HepG2 (cell line): ENCODE data around the gene SYAP1. TPM values are rescaled to one million over a fixed set of nuclear protein-coding genes. Genes with fewer than 3 reads are reported as not detected.

Source experiments
- ATAC-seq: fragments of 200-7000 bp; cut with Tn5 transposase; 3 replicates; pipeline ENCODE4 v1.9.1; 2020; ENCODE audit warnings: mild to moderate bottlenecking, moderate library complexity
- BruUV-seq: library from RNA; stranded (reverse); fragments of 400-500 nt; replicated peaks from 2 replicates; lab custom pipeline; 2021; lab: Mats Ljungman, UMichigan
- CTCF ChIA-PET: fragments of 300-600 bp; formaldehyde crosslinking; extraction: SDS; loops from one replicate; lab custom pipeline; 2021; ENCODE audit warnings: low total read pairs, inconsistent platforms, low intra/inter-chr PET ratio; lab: Yijun Ruan, JAX
- POLR2A ChIA-PET: fragments of 350-600 bp; sonication (Branson Sonifier 250); formaldehyde crosslinking; loops from one replicate; lab custom pipeline; 2020; ENCODE audit warnings: antibody characterized with exemption, inconsistent platforms; lab: Yijun Ruan, JAX
- DNase-seq: peaks from one replicate; pipeline ENCODE4 v3.0.0-alpha.2; 2015; ENCODE audit warnings: low spot score
- FAIRE-seq: peaks from 3 replicates; lab custom pipeline; 2011; peaks lifted over from hg19 to GRCh38; lab: Jason Lieb, UNC
- H2AFZ ChIP-seq: one replicate; pipeline ENCODE4 v1.6.1; 2011; ENCODE audit warnings: low read length, inconsistent platforms
- H3K27ac ChIP-seq: fragments of 300-600 bp; 3 replicates; pipeline ENCODE4 v1.8.0; 2011; ENCODE audit warnings: mixed run types, mild to moderate bottlenecking, mixed read lengths, low read length, inconsistent platforms; ENCODE audit not compliant: insufficient read depth; ENCODE audit errors: extremely low read length
- H3K27me3 ChIP-seq, 2 experiments: fragments of 200-600 bp in 1 of 2; 2 replicates in 1 of 2; 3 replicates in 1 of 2; pipeline versions ENCODE4 v1.6.0 to v1.8.0; 2011; ENCODE audit warnings: low read length in 2 of 2, mild to moderate bottlenecking in 2 of 2, moderate library complexity in 2 of 2, inconsistent platforms in 1 of 2; ENCODE audit not compliant: insufficient read depth in 2 of 2, control insufficient read depth in 1 of 2
- H3K36me3 ChIP-seq, 2 experiments: fragments of 200-600 bp in 1 of 2; replicated peaks in 1 of 2; 2 replicates in 1 of 2; 3 replicates in 1 of 2; pipeline versions ENCODE4 v1.5.1 to v1.8.0; 2011; ENCODE audit warnings: low read length in 2 of 2, inconsistent platforms in 1 of 2; ENCODE audit not compliant: insufficient read depth in 2 of 2, control insufficient read depth in 1 of 2
- H3K4me1 ChIP-seq: 2 replicates; pipeline ENCODE4 v1.5.1; 2012; ENCODE audit warnings: low read length, inconsistent platforms; ENCODE audit not compliant: insufficient read depth
- H3K4me2 ChIP-seq: 2 replicates; pipeline ENCODE4 v1.6.0; 2011; ENCODE audit warnings: low read depth, low read length, inconsistent platforms
- H3K4me3 ChIP-seq, 3 experiments: fragments of 200-600 bp in 1 of 3; sonication (generic), shearing (Covaris generic) in 1 of 3; replicated peaks in 1 of 3; 2 replicates each; pipeline ENCODE4 v1.5.1; 2011 to 2016; ENCODE audit warnings: low read length in 3 of 3, inconsistent platforms in 2 of 3, low read depth in 2 of 3, mild to moderate bottlenecking in 2 of 3, control low read depth in 1 of 3, mixed read lengths in 1 of 3; ENCODE audit not compliant: insufficient read depth in 1 of 3
- H3K79me2 ChIP-seq: one replicate; pipeline ENCODE4 v1.6.1; 2011; ENCODE audit warnings: low read length, inconsistent platforms; ENCODE audit not compliant: insufficient read depth
- H3K9ac ChIP-seq: 2 replicates; pipeline ENCODE4 v1.6.0; 2011; ENCODE audit warnings: mild to moderate bottlenecking, low read depth, low read length, inconsistent platforms; ENCODE audit not compliant: insufficient read depth
- H3K9me3 ChIP-seq: 2 replicates; pipeline ENCODE4 v1.5.1; 2012; ENCODE audit warnings: mild to moderate bottlenecking, low read length
- H4K20me1 ChIP-seq: 2 replicates; pipeline ENCODE4 v1.6.0; 2011; ENCODE audit warnings: inconsistent platforms, mild to moderate bottlenecking, low read length, moderate library complexity; ENCODE audit not compliant: insufficient read depth
- ATF7-NPFF ChIP-seq: sonication (generic); formaldehyde crosslinking; IDR thresholded peaks from 2 replicates; pipeline ENCODE4 v1.8.1; 2023; ENCODE audit warnings: mild to moderate bottlenecking, low read depth, missing genetic modification reagents, moderate library complexity
- ATM ChIP-seq: fragments of 450-650 bp; IDR thresholded peaks from 2 replicates; pipeline ENCODE4 v1.7.1; 2017; ENCODE audit warnings: mild to moderate bottlenecking, borderline replicate concordance
- CTCF ChIP-seq: sonication (generic); formaldehyde crosslinking; IDR thresholded peaks from 2 replicates; pipeline ENCODE4 v1.5.0; 2020; ENCODE audit warnings: mild to moderate bottlenecking, missing genetic modification reagents, moderate library complexity
- ELF1 ChIP-seq: sonication (generic); formaldehyde crosslinking; IDR thresholded peaks from 2 replicates; pipeline ENCODE4 v1.4.0; 2020; ENCODE audit warnings: missing genetic modification reagents
- ELF3 ChIP-seq: IDR thresholded peaks from 2 replicates; pipeline ENCODE4 v1.6.1; 2016; ENCODE audit warnings: missing genetic modification reagents, missing compliant biosample characterization
- NFAT5 ChIP-seq: sonication (generic); formaldehyde crosslinking; IDR thresholded peaks from 2 replicates; pipeline ENCODE4 v1.4.0; 2020; ENCODE audit warnings: missing genetic modification reagents
- NR2F1 ChIP-seq, 2 experiments: fragments of 450-650 bp in 1 of 2; formaldehyde crosslinking in 1 of 2; IDR thresholded peaks; 2 replicates each; pipeline versions ENCODE4 v1.5.0 to v1.6.1; 2016 to 2020; ENCODE audit warnings: mild to moderate bottlenecking in 1 of 2, missing compliant biosample characterization in 1 of 2, missing genetic modification reagents in 1 of 2, moderate library complexity in 1 of 2
- POLR2A ChIP-seq, 2 experiments: IDR thresholded peaks; 2 replicates each; pipeline ENCODE4 v1.6.1; 2011; ENCODE audit warnings: low read depth in 2 of 2, low read length in 2 of 2, mild to moderate bottlenecking in 1 of 2, moderate library complexity in 1 of 2; ENCODE audit not compliant: insufficient read depth in 1 of 2
- TCF7 ChIP-seq: sonication (generic); IDR thresholded peaks from 2 replicates; pipeline ENCODE4 v1.6.1; 2016; ENCODE audit warnings: antibody characterized with exemption, low read depth
- TMF1 ChIP-seq: sonication (generic); formaldehyde crosslinking; IDR thresholded peaks from 2 replicates; pipeline ENCODE4 v1.8.1; 2022; ENCODE audit warnings: low read depth, missing genetic modification reagents
- ZNF430 ChIP-seq: sonication (generic); formaldehyde crosslinking; IDR thresholded peaks from 2 replicates; pipeline ENCODE4 v1.9.0; 2021; ENCODE audit warnings: mild to moderate bottlenecking, missing genetic modification reagents
- WGBS: methylation state at CpG from one replicate; pipeline ENCODE4 v1.1.6; 2017; ENCODE audit warnings: low lambda C conversion rate; 5-methylcytosine and 5-hydroxymethylcytosine counted together
- in situ Hi-C: cut with HindIII; loops from 2 replicates; pipeline ENCODE4 v1.10.0; 2017; ENCODE audit warnings: low pct_unique_long_range_greater_than_20kb; ENCODE audit not compliant: extremely low pct_ligation_motif_present
- intact Hi-C: fragments of 100-400 bp; cut with micrococcal nuclease; formaldehyde crosslinking; loops from one replicate; pipeline ENCODE4 v1.10.0; 2022; ENCODE audit not compliant: unreplicated experiment
- polyA plus RNA-seq, 8 experiments: library from polyadenylated mRNA; depleted of rRNA in 3 of 8; stranded (reverse) in 7 of 8; unstranded in 1 of 8; fragments of >200 nt; fragmentation: Illumina TruSeq in 4 of 8; extraction: Trizol in 4 of 8; gene quantifications; 2 replicates each; pipeline versions ENCODE4 v1.2.1 to v1.2.3, GENCODE V29; 2011 to 2016; ENCODE audit warnings: low read depth in 4 of 8, missing spikeins in 1 of 8, mixed read lengths in 1 of 8; ENCODE audit not compliant: insufficient read depth in 1 of 8
- total RNA-seq, 5 experiments: library from RNA; depleted of rRNA; stranded (reverse); fragments of >200 nt; fragmentation: Illumina TruSeq; extraction: Trizol; gene quantifications; 2 replicates each; pipeline ENCODE4 v1.2.3, GENCODE V29; 2016; ENCODE audit warnings: low read depth in 1 of 5
- TF ChIP-seq, protein P1 (sequence below), 2 experiments: sonication (generic) in 1 of 2; formaldehyde crosslinking in 1 of 2; IDR thresholded peaks; 2 replicates each; pipeline versions ENCODE4 v1.4.0 to v1.6.1; 2016 to 2020; ENCODE audit warnings: borderline replicate concordance in 1 of 2, low read depth in 1 of 2, mild to moderate bottlenecking in 1 of 2, missing genetic modification reagents in 1 of 2

SYAP1 gene
- total and polyA plus RNA-seq, 2 of the 13 experiments (the other 11 are each of a cell fraction or from before 2014, with no cell fraction given) = 4.9 to 18.5 TPM

GRCh38 chrX:16705370-16705769 lies 14.0 kb upstream of the SYAP1 start (continued):
- TF ChIP-seq NFAT5 (CRISPR knock-in tag) (no peak), ELF3 (CRISPR knock-in tag) (no peak), TCF7 (no peak)
- TF ChIP-seq, all 625 proteins: peak for 0

DNA sequence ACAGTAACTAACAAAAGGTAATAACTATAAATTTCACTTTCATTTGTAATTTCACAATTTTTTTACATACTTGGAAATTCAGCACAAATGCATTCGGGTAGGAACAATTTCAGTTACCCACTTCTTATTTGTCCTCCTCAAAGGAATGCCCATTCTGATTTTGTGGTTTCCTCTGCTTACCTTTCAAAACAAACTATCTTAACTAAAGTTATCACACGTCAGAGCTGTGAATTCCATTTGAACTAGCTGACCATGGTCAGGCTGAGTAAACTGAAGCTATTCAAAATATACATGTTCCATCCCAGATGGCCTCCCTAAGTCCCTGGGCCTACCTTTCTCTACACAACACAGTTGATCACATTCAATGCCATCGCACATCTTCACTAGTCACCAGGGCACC lies 11.4 kb upstream of the SYAP1 start:
- H3K27ac ChIP-seq = no peak overlapping the region
- peaks cover 29% of the 10 kb centered on the region for H3K4me1 ChIP-seq
- H3K27me3 ChIP-seq = no peaks in the 10 kb centered on the region; a peak in 1 of 5 replicates
- intact Hi-C loops = no loop called here
- no peaks in the 10 kb centered on the region for H4K20me1 ChIP-seq
- no peak for ATAC-seq
- H3K4me3 ChIP-seq = no peak overlapping the region
- H3K4me2 ChIP-seq = no peak overlapping the region
- H2AFZ ChIP-seq = no peak overlapping the region
- BruUV-seq = no TSS peak
- no peak for FAIRE-seq
- ChIA-PET CTCF (no interaction called here), POLR2A (interaction anchor here (1.1 kb wide), 1 partner anchor 11 kb away, joined by 3 read pairs; the partner anchor contains the start of gene SYAP1)
- H3K36me3 ChIP-seq = no peaks in the 10 kb centered on the region
- no peaks in the 10 kb centered on the region for H3K9me3 ChIP-seq
- no peak overlapping the region for H3K9ac ChIP-seq
- 100% methylated on average over 3 of the region's 3 CpGs for WGBS
- in situ Hi-C loops = no loop called here
- H3K79me2 ChIP-seq = peaks cover 8% of the 10 kb centered on the region
- DNase-seq = no peak
- TF ChIP-seq CTCF (CRISPR knock-in tag) = no peak
- TF ChIP-seq NR2F1 (CRISPR knock-in tag; IDR thresholded peaks at IDR 0.05) = no peak
- no peak for TF ChIP-seq ATF7-NPFF (CRISPR knock-in tag)
- no peak for TF ChIP-seq TMF1 (CRISPR knock-in tag)
- no peak for TF ChIP-seq ELF1
- TF ChIP-seq, protein P1, sequence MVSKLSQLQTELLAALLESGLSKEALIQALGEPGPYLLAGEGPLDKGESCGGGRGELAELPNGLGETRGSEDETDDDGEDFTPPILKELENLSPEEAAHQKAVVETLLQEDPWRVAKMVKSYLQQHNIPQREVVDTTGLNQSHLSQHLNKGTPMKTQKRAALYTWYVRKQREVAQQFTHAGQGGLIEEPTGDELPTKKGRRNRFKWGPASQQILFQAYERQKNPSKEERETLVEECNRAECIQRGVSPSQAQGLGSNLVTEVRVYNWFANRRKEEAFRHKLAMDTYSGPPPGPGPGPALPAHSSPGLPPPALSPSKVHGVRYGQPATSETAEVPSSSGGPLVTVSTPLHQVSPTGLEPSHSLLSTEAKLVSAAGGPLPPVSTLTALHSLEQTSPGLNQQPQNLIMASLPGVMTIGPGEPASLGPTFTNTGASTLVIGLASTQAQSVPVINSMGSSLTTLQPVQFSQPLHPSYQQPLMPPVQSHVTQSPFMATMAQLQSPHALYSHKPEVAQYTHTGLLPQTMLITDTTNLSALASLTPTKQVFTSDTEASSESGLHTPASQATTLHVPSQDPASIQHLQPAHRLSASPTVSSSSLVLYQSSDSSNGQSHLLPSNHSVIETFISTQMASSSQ (IDR thresholded peaks at IDR 0.05; ENCODE audit: low read depth) = no peak
- TF ChIP-seq, protein P1 (CRISPR knock-in tag; IDR thresholded peaks at IDR 0.05; ENCODE audit: borderline replicate concordance) = no peak
- no peak for TF ChIP-seq POLR2A (IDR thresholded peaks at IDR 0.05; ENCODE audit: insufficient read depth in 1 of 2, low read depth in 2 of 2, low read length in 2 of 2)
- no peak for TF ChIP-seq ATM
- TF ChIP-seq ZNF430 (CRISPR knock-in tag) = no peak
